SU-DHL-6 (cell line): ENCODE data around the gene LGALS4.

Source experiments
- EZH2phosphoT487 ChIP-seq: fragments of 200-600 bp; sonication (generic), shearing (Covaris generic); conservative IDR thresholded peaks from 2 replicates; pipeline ENCODE4 v1.6.1; 2018; ENCODE audit warnings: mild to moderate bottlenecking, antibody characterized with exemption, low read length, moderate library complexity, mixed read lengths
- TF ChIP-seq, protein P1 (sequence below): fragments of 200-600 bp; sonication (generic); IDR thresholded peaks from one replicate; pipeline ENCODE4 v1.5.1; 2017; ENCODE audit warnings: antibody characterized with exemption, mild to moderate bottlenecking, low read length, moderate library complexity; ENCODE audit not compliant: insufficient read depth, poor library complexity, severe bottlenecking

GRCh38 chr19:38793177-38793576, 19.6 kb downstream of the LGALS4 start:
- TF ChIP-seq, protein P1, sequence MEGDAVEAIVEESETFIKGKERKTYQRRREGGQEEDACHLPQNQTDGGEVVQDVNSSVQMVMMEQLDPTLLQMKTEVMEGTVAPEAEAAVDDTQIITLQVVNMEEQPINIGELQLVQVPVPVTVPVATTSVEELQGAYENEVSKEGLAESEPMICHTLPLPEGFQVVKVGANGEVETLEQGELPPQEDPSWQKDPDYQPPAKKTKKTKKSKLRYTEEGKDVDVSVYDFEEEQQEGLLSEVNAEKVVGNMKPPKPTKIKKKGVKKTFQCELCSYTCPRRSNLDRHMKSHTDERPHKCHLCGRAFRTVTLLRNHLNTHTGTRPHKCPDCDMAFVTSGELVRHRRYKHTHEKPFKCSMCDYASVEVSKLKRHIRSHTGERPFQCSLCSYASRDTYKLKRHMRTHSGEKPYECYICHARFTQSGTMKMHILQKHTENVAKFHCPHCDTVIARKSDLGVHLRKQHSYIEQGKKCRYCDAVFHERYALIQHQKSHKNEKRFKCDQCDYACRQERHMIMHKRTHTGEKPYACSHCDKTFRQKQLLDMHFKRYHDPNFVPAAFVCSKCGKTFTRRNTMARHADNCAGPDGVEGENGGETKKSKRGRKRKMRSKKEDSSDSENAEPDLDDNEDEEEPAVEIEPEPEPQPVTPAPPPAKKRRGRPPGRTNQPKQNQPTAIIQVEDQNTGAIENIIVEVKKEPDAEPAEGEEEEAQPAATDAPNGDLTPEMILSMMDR, result no peak
- no peak for TF ChIP-seq EZH2phosphoT487
